CD4-positive, alpha-beta T cell treated with Interleukin-12 subunit alpha and Interleukin-12 subunit beta, for 1 hour (primary cell): ENCODE results near the gene NIBAN1.
"Not testable (repeated sequence)": the region's sequence is repeated elsewhere in the genome, so short reads cannot be mapped to it uniquely, and the experiment has no call there.

Experiments
- DNase-seq: peaks from one replicate; pipeline ENCODE4 v3.0.0-alpha.2; 2020

The NIBAN1 gene

DNA sequence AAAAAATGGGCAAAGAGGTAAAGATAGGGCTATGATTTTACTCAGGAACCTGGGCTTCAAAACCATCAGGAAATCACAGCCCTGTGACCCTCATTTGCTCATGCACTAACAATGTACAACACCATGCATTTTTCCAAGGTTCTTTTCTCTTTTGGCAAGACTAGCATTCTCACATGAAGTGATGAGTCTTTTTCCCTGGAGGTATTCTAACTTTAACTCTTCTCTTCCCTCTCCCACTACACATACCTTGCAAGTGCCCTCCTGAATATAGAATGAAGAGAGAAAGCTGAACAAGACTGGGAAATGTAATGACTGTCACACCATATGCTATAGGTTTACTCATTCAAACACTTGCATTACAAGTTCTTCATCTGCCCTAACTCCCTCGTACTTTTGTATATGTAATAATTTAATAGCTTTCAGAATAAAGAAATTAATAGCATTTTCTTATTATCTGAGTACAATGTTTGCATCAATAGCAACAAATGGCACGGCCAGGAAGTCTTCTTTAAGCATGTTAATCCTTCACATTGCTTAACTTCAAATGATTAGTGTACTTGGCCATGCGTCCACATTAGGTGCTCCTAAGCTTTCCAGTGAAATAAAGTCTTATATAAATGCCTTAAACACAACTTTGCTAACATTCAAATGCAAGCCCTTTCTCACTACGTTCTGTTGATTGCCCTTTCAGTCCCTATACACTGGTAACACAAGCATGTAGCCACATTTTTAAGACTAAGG, 1.8 kb downstream of the NIBAN1 start:
- DNase-seq: no peak

DNA sequence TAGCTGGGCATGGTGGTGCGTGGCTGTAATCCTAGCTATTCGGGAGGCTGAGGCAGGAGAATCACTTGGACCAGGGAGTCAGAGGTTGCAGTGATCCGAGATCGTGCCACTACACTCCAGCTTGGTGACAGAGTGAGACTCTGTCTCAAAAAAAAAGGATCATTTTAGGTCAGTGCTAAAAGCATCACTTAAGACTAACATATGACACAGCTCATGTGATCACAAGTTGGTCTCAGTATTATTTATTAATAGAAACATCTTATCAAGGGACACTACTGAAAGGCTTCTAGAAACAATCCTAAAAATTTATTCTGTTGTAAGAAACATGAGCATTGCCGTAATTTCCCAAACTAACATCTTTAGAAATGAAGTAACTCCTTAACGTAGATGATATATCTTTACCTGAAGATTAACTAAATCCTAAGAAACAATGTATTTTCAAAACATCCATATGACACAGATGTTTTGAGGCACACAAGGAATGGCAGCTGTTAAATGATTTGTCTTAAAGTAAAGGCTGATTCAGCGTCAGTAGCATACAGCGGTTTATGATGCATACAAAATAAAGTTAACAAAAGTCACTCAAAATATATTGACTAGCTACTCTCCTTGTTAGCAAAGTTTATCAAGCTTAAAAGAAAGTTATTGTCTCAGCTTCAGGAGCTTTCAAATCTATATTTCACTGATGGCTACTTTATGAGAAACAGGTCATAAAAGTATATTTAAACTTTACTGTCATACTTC, 2.6 kb downstream of the NIBAN1 start:
- no peak for DNase-seq

DNA sequence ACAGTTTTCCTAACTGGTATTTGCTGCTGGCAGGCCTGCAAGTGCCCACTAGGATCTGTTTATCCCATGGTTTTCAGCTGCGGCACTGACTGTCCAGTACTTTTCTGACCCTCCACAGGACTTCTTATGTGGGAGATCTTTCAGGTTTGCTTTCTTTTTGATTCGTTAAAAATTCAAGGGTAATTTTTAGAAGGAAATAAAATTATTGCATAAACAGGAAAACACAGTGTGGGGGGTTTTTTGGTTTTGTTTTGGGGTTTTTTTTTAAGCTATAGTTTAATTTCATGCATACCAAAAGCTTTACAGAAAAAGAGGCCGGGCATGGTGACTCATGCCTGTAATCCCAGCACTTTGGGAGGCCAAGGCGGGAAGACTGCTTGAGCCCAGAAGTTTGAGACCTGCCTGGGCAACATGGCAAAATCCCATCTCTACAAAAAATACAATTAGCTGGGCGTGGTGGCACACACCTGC, 3.6 kb downstream of the NIBAN1 start:
- DNase-seq: no peak

DNA sequence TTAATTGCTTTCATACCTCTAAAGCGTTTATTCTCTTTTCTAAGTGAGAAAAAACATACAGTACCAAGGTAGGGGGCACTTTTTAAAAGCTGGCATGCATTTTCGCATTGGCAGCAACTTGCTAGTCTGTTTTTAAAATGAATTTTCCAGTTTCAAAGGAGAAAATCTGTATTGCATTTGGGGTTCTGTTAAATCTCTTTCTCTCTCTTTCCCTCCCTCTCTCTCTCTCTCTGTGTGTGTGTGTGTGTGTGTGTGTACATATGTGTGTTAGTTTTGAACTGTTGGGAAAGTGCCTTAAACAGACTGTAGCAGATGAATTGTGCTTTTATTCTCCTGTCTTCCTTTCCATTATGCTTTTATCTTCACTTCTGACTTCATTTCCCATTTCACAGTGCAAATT, 7.3 kb downstream of the NIBAN1 start:
- no peak for DNase-seq

DNA sequence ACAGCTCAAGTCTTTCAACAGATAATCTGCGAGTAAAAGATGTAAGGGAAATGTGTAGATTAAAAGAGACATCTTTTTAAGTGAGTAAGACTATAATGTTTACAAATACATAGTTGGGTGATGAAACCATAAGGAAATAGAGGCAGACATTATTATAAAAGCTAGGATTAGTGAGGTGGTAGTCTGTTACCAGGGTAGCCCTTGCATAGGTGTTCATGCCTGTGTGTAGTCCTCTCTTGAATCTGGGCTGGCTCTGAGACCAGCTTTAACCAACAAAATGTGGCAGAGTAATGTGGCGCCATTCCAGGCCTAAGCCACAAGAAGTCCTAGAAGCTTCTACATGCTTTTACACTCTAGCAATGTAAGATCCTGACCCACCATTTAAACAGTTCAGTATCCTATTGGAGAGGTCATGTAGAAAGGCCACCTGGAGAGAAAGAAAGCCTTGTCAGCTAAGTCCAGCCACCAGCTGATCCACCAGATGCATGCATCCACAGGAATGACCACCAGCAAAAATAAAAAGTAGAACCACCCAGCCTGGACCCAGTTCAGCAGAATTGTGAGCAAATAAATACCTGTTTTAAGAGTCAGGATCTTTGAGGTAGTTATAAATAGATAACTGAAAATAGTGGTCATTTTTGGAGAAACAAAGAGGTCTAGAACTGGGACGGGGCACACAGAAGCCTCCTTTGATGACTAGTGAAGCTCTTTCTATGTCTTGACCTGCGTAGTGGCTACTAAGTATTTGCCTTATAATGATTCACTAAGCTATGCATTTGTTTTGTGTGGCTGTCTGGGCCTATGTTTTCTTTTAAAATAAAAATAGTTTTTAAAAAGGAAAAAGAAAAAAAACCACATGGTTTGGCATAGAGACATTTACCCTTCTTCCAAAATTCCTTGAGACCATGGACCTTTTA, 8.1 kb downstream of the NIBAN1 start:
- no peak for DNase-seq

DNA sequence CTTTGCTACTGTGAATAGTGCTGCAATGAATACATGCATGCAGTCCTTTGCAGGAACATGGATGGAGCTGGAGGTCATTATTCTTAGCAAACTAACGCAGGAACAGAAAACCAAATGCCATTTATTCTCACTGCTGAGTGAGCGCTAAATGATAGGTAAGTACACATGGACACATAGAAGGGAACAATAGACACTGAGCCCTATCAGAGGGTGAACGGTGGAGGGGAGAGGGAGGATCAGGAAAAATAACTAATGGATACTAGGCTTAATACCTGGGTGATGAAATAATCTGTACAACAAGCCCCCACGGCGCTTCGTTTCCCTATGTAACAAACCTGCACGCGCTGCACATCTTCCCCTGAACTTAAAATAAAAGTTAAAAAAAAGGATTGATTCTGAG, 8.9 kb downstream of the NIBAN1 start:
- no peak for DNase-seq

DNA sequence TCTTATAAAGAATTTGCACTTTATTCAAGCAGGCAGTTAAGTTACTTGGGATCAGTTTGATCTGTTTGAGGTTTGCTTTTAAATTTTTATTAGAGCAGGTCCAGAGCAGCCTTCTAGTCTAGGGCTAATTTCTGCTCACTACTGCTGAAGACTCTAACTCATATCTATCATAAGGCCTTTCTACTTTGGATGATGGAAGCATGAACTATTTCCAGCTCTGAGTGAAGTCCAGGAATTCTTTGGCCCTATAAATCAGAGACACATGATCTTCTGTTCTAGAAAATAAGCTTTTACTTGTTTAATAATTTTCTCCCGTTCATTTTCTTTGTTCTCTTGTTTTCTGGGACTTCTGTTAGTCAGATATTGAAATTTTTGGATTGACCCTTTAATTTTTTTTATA, 14.7 kb downstream of the NIBAN1 start:
- no peak for DNase-seq

DNA sequence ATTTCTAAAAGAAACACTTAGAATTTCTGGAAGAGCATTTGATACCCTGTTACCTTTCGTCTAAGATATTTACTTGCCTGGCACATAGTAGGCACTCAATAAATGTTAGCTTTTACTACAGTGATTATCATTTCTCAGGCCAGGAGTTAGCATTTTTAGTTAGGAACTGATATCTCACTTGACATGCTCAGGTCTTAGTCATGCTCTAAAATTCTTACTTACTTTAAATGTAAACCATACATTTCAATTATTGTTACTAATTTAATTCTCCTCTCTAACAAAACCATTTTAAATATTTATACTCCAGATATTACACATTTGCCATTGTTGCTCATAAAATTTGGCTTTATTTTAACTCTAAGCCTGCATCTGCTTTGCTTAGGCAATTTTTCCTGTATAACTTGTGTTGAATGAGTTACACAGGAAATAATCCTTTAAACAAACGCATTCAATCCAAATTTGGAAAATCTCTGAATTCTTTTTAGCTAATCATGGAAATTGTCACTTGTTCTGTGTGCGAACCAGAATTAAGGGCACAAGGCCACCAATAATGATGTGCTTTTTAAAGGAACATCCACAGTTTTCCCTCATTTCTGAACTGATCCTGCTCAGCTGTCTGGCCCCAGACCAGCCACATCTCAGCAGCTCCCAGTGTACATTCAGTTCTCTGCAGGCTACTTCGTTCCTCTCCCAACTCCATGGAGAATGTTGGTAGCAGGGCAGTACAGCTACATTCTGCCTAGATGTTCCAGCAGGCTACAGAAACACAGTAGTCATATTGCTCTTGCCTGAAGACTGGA, 15.6 kb downstream of the NIBAN1 start:
- DNase-seq: no peak

DNA sequence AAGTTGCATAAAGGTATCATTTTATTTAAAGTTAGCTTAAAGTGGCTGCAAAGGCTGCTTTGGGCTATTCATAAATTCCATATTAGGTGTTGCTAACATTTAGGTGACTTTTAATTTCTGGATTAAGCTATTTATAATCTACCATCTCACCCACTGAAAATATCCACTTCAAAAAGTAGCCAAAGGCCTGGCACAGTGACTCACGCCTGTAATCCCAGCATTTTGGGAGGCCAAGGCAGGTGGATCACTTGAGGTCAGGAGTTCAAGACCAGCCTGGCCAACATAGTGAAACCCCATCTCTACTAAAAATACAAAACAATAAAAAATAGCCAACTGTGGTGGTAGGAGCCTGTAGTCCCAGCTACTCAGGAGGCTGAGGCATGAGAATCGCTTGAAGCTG, 16.4 kb downstream of the NIBAN1 start:
- not testable (repeated sequence) for DNase-seq

DNA sequence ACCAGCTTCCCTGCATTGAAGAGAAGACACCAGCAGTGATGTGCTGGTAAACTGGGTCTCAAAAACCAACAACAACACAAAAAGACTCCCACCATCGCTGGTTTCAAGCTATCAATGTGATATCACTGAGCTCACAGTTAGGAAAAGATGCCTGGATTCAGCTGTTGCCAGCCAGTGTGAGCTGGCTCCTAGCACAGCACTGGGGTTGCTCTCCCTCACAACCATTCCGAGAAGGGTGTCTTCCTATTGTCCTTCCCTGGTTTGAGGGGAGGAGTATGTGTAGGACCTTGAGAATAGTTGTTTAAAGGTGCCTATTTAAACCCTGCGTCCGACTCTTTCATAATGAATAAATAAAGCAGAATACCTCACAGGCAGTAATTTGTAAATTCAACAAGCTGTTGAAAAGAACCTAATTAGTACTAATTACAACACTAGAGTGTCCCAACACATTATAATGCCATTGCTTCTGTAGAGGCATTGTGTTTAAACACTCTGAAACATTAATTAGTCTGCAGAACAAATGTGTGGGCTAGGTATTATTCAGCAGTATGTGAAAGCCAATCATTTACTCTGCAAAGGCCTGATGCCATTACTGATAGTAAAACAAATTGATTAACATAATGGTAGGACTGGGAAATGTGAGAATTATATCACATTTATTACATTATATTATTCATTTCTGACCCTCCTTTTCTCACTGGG, 17.2 kb downstream of the NIBAN1 start:
- DNase-seq: no peak

DNA sequence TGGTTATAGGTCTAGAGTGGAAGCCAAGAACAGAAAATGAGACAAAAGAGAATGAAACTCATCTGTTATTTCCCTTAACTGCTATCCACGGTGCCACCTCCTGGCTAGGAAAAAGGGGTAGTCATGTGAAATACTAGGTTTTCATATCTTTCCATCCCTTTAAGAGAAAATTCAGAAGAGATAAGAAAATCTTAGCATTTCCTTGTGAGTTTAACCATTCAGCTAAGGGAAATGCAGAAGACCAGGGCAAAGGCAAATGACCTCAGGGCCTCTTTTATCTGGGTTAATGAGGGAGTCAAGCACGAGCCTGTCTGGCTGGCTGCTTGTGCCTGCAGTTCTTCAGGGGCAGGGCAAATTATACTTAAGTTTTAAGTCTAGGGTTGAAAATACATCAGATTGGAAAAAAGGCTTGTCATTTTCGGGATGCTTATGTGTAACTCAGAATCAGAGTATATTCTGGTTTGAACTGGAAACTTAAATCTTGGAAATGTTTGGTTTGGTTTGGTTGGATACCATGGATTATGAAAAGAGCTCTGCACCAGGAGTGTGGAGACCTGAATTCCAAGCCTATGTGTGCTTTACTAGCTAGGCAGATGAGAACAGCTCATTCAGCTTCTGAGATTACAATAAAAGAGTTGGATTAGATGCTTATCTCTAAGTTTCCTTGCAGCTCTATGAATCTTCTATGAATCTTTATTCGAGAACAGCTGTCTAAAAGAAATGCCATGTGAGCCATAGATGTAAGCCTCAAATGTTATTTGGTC, 19.9 kb downstream of the NIBAN1 start:
- no peak for DNase-seq

DNA sequence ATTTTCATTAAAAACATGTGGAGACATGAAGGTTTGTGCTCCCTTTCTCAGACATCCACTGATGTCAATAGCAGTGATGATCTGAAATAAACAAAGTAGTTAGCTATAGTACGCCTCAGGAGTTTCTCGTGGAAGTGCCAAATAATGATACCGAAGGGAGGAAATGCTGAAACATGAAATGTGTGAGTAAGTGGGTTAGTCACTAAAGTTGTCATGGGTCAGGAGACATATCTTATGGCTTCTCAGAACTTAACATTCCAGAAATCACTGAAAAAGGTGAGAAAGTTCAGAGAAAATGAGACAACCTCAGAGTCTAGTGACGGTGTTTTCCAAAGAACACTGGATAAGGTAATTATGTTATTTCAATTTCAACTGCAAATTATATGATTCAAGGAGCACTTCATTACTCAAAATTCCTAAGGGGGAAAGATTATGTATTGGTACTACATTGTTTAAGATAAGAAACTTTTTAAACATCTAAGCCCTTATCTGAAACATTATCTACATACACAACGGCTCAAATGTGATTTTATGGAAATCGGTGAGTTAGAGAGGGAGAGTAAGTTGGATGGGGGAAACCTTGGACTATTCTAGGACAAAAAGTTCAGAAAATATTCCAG, 20.6 kb downstream of the NIBAN1 start:
- DNase-seq: no peak

DNA sequence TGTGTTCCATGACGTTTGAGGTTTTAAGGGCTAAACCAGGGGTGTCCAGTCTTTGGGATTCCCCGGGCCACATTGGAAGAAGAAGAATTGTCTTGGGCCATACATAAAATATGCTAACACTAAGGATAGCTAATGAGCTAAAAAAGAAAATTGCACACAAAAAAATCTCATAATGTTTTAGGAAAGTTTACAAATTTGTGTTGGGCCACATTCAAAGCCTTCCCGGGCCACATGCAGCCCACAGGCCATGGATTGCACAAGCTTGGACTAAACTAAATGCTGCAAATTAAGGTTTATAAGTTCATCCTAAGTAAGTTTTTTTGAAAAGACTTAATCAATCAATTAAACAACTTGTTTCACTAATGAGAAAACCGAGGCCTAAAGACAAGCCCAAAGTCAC, 21.9 kb downstream of the NIBAN1 start:
- no peak for DNase-seq

DNA sequence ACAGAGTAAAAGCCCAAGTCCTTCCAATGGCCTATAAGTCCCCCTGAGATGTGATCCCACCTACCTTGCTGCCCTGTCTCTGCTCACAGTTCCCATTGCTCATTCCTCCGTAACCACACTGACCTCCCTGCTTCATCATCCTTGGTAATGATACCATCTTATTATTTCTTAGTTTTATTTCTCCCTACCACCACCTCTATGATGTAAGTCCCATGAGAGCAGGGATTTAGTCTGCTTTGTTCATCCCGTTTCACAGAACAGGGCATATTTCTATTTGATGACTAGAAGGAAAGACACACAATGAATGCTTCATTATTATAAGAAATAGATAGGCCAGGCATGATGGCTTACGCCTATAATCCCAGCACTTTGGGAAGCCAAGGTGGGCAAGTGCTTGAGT, 22.5 kb downstream of the NIBAN1 start:
- DNase-seq: no peak

DNA sequence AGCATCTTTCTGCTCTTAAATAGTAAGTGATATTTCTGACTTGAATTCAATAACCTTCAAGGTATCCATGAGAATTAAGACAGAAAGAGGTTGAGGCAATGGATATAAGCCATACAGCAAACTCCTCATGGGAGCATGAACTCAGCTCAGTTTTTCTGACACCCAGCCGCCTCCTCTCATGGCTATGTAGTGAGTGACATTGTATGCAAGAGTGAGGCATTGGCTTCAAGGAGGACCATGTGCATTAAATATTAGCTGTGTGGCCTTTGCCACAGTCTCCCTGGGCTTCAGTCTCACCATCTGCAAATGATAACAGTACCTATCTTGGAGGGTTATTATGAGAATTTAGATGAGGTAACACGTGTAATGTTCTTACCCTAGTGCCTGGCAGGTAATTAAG, 23.4 kb downstream of the NIBAN1 start:
- DNase-seq: no peak

DNA sequence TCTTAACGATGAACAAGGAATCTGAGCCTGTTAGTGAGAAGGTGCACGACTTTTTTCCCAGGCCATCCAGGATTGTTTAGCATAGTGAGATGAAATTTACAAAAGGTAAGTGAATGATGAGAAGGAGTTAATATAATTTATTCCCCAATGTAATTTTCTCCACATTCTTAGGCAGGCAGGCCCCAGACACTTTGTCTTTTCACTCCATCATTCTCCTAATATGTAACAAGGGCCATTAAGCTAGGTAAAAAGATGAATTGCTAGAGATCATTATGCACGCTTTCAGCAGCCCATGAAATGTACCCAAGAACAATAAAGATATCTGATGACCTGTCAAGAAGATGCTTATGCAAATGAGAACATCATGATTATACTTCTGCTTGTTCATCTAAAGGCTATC, 24.1 kb downstream of the NIBAN1 start:
- no peak for DNase-seq

DNA sequence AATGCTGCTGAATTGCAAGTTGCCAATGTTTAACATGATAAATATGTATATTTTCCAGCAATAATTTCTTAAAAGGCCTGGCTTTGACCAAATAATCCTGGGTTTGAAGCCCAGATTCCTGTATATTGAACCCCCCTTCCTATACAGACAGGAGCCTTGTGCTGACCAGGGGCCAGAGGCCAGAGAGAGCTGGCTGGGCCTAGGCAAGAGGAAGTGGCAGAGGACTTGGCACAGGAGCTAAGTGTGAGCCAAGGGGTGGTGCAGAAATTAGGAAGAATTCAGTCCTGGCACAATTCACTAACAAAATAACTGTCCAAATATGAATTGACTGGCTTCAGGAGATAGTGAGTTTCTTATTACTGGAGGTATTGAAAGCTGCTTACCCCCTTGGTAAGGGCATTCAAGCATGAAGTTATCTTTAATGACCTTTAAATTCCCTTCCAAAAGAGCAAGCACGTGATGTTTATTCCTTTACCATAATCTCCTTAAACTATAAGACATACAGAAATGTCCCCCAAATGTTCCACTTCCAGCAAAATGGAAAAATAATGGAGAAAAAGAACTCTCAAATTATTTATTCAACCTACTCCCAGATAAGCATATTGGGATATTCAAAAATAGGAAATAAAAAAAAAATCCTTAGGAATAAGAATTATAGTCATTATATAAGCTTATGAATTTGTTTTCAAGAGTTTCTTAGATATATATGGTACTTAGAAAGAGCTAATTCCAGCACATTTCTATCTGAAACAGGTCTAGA, 26.6 kb downstream of the NIBAN1 start:
- no peak for DNase-seq

DNA sequence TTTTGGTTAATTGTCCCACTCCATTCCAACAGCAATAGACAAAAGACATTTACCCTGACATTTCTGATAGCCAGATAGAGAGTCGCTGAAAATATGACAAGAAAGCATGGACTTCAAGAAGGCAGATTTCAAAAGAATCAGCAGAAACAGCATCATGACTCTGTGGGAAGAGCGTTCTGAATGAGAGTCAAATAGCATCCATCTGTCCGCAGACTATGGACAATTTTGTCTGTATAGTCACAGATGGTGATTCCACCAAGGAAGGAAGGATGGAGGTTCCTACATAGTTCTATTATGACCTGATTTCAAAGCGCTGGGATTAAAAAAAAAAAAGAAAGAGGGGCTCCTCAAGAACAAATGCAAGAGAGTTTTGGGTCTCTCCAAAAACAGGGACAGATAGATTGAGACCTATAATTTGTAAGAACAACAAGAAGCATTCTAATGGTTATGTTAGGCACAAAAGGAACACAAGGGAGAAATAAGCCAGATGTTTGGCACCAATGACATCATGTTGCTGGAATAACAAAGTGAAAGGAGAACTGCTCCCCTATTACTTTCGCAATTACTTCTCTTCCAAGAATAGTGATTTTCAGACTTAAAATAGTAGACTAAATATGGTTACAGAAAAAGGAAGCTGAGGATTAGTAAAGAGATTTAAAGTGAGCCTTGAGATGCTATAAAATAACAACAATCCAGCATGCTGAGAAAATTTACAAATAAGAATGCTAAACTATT, 28.5 kb downstream of the NIBAN1 start:
- DNase-seq: no peak

DNA sequence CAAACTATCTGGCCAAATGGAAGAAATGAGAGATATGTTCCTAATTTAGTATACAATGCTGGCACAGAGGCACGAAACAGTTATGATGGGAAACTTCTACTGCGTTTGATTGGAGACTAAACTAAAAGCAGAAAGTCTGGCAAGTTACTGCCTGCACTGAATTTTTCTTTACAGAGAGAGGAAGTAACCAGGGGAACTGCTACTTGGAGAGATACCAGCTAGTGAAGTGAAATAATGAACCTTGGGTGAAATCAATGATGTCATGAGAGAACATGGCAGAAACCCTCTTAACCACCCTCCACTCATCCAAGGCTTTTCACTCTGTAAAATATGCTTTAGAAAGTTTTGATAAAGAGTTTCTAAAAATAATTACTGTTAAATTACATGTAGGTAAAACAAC, 29.3 kb downstream of the NIBAN1 start:
- DNase-seq: peak; percentile 7
